Measurements from ENCODE around the gene RARA. TPM values are rescaled to one million over a fixed set of nuclear protein-coding genes. Genes with fewer than 3 reads are reported as not detected.

RARA gene
- total RNA-seq, 1 experiment from 2014 or later: 35.1 TPM

DNA sequence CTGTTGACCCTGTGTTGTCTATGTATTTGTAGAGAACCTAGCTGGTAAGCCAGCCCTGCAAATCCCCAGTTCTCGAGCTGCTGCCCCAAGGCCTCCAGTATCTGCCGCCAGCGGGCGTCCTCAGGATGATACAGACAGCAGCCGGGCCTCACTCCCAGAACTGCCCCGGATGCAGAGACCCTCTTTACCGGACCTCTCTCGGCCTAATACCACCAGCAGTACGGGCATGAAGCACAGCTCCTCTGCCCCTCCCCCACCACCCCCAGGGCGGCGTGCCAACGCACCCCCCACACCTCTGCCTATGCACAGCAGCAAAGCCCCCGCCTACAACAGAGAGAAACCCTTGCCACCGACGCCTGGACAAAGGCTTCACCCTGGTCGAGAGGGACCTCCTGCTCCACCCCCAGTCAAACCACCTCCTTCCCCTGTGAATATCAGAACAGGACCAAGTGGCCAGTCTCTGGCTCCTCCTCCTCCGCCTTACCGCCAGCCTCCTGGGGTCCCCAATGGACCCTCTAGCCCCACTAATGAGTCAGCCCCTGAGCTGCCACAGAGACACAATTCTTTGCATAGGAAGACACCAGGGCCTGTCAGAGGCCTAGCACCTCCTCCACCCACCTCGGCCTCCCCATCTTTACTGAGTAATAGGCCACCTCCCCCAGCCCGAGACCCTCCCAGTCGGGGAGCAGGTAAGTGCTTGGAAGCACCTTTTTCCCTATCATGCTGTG is 44.4 kb upstream of the RARA start (continued):
- no peak for TF ChIP-seq EZH2phosphoT487 (IDR thresholded peaks at IDR 0.05; ENCODE audit: borderline replicate concordance)

DNA sequence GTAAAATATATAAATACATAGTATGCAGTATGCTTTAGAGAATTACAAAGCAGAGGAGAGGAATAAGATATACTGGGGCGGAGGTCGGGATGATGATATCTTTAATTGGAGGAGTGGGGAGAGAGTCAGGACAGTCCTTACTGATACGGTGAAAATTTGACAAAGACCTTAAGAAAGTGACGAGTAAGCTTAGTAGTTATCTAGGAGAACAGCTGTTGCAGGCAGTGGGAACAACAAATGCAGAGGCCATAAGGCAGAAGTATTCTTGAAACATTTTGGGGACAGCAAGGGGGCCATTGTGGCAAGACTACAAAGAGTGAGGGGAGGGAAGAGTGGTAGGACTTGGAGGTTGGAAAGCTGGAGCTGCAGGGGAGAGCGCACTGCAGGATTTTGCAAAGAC is 43.6 kb upstream of the RARA start:
- Histone ChIP-seq H3K9me2 (ENCODE audit: insufficient read depth) (no peaks in the 10 kb centered on the region), H3K27ac (ENCODE audit: low read depth, low read length) (no peak overlapping the region), H3K9ac (ENCODE audit: low read length) (no peak overlapping the region), H3K4me2 (ENCODE audit: low read length) (no peak overlapping the region), H3K9me3 (ENCODE audit: control insufficient read depth in 1 of 2, insufficient read depth in 1 of 2, low read depth in 1 of 2, low read length in 2 of 2) (no peaks in the 10 kb centered on the region), H2AFZ (ENCODE audit: low read depth, low read length, poor library complexity, severe bottlenecking) (no peak overlapping the region), H3K4me1 (ENCODE audit: control insufficient read depth in 1 of 2, insufficient read depth in 2 of 2, low read length in 2 of 2) (0 out of 4 replicates have a peak, but pooled peaks cover 0 to 5% of the 10 kb centered on the region in 2 experiments), H3K4me3 (replicated peaks in 1 of 2; ENCODE audit: low read depth in 1 of 2, low read length in 2 of 2) (no peak overlapping the region), H3K79me2 (ENCODE audit: insufficient read depth, low read length) (peaks cover 4% of the 10 kb centered on the region; the same call in 1 of the 2 replicates), H4K20me1 (ENCODE audit: insufficient read depth) (no peaks in the 10 kb centered on the region), H3K36me3 (ENCODE audit: control insufficient read depth in 1 of 2, insufficient read depth in 2 of 2, low read length in 2 of 2) (peaks cover 29 to 31% of the 10 kb centered on the region in 2 experiments; a peak in 3 of 4 replicates), H3K27me3 (ENCODE audit: insufficient read depth, low read length) (no peaks in the 10 kb centered on the region)
- ChIA-PET CTCF (no interaction called here), POLR2A (no interaction called here), RAD21 (ENCODE audit: low non-redundant PET in 1 of 2, low total read pairs in 2 of 2, uncharacterized antibody in 2 of 2, unreplicated experiment in 2 of 2) (no interaction called here)
- intact Hi-C loops (cut with micrococcal nuclease): no loop called here
- DNase-seq (ENCODE audit: low read depth, low spot score) (no peak), ATAC-seq (no peak)
- BruUV-seq (replicated peaks): no TSS peak
- TF ChIP-seq CBX3 (IDR thresholded peaks at IDR 0.05; ENCODE audit: low read depth): no peak
- TF ChIP-seq, protein P1, sequence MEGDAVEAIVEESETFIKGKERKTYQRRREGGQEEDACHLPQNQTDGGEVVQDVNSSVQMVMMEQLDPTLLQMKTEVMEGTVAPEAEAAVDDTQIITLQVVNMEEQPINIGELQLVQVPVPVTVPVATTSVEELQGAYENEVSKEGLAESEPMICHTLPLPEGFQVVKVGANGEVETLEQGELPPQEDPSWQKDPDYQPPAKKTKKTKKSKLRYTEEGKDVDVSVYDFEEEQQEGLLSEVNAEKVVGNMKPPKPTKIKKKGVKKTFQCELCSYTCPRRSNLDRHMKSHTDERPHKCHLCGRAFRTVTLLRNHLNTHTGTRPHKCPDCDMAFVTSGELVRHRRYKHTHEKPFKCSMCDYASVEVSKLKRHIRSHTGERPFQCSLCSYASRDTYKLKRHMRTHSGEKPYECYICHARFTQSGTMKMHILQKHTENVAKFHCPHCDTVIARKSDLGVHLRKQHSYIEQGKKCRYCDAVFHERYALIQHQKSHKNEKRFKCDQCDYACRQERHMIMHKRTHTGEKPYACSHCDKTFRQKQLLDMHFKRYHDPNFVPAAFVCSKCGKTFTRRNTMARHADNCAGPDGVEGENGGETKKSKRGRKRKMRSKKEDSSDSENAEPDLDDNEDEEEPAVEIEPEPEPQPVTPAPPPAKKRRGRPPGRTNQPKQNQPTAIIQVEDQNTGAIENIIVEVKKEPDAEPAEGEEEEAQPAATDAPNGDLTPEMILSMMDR (IDR thresholded peaks at IDR 0.05 in 2 of 3, conservative IDR thresholded peaks at IDR 0.05 in 1 of 3; ENCODE audit: borderline replicate concordance in 1 of 3, insufficient read depth in 1 of 3, low read depth in 2 of 3, low read length in 2 of 3): no peak
- TF ChIP-seq SRF (IDR thresholded peaks at IDR 0.05; ENCODE audit: low read depth): no peak
- TF ChIP-seq, protein P2, sequence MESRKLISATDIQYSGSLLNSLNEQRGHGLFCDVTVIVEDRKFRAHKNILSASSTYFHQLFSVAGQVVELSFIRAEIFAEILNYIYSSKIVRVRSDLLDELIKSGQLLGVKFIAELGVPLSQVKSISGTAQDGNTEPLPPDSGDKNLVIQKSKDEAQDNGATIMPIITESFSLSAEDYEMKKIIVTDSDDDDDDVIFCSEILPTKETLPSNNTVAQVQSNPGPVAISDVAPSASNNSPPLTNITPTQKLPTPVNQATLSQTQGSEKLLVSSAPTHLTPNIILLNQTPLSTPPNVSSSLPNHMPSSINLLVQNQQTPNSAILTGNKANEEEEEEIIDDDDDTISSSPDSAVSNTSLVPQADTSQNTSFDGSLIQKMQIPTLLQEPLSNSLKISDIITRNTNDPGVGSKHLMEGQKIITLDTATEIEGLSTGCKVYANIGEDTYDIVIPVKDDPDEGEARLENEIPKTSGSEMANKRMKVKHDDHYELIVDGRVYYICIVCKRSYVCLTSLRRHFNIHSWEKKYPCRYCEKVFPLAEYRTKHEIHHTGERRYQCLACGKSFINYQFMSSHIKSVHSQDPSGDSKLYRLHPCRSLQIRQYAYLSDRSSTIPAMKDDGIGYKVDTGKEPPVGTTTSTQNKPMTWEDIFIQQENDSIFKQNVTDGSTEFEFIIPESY (IDR thresholded peaks at IDR 0.05; ENCODE audit: extremely low read depth, insufficient replicate concordance, low read length): no peak
- no peak for TF ChIP-seq EZH2phosphoT487 (IDR thresholded peaks at IDR 0.05; ENCODE audit: borderline replicate concordance)
- no peak for TF ChIP-seq EZH2 (IDR thresholded peaks at IDR 0.05)
- TF ChIP-seq CEBPB (IDR thresholded peaks at IDR 0.05; ENCODE audit: low read depth): no peak
- TF ChIP-seq, protein P3, sequence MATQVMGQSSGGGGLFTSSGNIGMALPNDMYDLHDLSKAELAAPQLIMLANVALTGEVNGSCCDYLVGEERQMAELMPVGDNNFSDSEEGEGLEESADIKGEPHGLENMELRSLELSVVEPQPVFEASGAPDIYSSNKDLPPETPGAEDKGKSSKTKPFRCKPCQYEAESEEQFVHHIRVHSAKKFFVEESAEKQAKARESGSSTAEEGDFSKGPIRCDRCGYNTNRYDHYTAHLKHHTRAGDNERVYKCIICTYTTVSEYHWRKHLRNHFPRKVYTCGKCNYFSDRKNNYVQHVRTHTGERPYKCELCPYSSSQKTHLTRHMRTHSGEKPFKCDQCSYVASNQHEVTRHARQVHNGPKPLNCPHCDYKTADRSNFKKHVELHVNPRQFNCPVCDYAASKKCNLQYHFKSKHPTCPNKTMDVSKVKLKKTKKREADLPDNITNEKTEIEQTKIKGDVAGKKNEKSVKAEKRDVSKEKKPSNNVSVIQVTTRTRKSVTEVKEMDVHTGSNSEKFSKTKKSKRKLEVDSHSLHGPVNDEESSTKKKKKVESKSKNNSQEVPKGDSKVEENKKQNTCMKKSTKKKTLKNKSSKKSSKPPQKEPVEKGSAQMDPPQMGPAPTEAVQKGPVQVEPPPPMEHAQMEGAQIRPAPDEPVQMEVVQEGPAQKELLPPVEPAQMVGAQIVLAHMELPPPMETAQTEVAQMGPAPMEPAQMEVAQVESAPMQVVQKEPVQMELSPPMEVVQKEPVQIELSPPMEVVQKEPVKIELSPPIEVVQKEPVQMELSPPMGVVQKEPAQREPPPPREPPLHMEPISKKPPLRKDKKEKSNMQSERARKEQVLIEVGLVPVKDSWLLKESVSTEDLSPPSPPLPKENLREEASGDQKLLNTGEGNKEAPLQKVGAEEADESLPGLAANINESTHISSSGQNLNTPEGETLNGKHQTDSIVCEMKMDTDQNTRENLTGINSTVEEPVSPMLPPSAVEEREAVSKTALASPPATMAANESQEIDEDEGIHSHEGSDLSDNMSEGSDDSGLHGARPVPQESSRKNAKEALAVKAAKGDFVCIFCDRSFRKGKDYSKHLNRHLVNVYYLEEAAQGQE (IDR thresholded peaks at IDR 0.05; ENCODE audit: low read depth): no peak
- no peak for TF ChIP-seq POLR2AphosphoS5 (IDR thresholded peaks at IDR 0.05; ENCODE audit: low read depth, low read length)
- no peak for TF ChIP-seq ZFX (IDR thresholded peaks at IDR 0.05)
- TF ChIP-seq, protein P4, sequence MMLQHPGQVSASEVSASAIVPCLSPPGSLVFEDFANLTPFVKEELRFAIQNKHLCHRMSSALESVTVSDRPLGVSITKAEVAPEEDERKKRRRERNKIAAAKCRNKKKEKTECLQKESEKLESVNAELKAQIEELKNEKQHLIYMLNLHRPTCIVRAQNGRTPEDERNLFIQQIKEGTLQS (IDR thresholded peaks at IDR 0.05): no peak
- TF ChIP-seq JUND (IDR thresholded peaks at IDR 0.05): no peak
- TF ChIP-seq EGR1 (IDR thresholded peaks at IDR 0.05; ENCODE audit: low read depth): no peak
- no peak for TF ChIP-seq RAD21 (IDR thresholded peaks at IDR 0.05; ENCODE audit: low read depth)
- TF ChIP-seq ELF1 (IDR thresholded peaks at IDR 0.05; ENCODE audit: borderline replicate concordance, low read depth): no peak
- no peak for TF ChIP-seq FOSL1 (IDR thresholded peaks at IDR 0.05; ENCODE audit: low read depth)
- no peak for TF ChIP-seq SIN3A (IDR thresholded peaks at IDR 0.05; ENCODE audit: low read depth)
- TF ChIP-seq, protein P5, sequence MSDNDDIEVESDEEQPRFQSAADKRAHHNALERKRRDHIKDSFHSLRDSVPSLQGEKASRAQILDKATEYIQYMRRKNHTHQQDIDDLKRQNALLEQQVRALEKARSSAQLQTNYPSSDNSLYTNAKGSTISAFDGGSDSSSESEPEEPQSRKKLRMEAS (IDR thresholded peaks at IDR 0.05): no peak
- no peak for TF ChIP-seq SP1 (IDR thresholded peaks at IDR 0.05; ENCODE audit: low read depth)

Data from HCT116 (cell line).